ENCODE results near the gene SF3B2. TPM values are rescaled to one million over a fixed set of nuclear protein-coding genes. Genes with fewer than 3 reads are reported as not detected.

Gene SF3B2
- total and polyA plus RNA-seq, 9 of the 15 experiments (the other 6 are each of a cell fraction or from before 2014, with no cell fraction given) = 58.3 to 248 (median 157) TPM

GRCh38 chr11:66063900-66064299 is 11.7 kb downstream of the SF3B2 start:
- FAIRE-seq = no peak
- no peak for TF ChIP-seq NR2F6 (CRISPR knock-in tag; IDR thresholded peaks at IDR 0.05)
- no peak for TF ChIP-seq TGIF2 (CRISPR knock-in tag; IDR thresholded peaks at IDR 0.05)
- TF ChIP-seq GTF3C2 (IDR thresholded peaks at IDR 0.05; ENCODE audit: borderline replicate concordance, extremely low read depth, insufficient read length) = no peak
- peak; percentile 81 for TF ChIP-seq RBM25 (IDR thresholded peaks at IDR 0.05; ENCODE audit: low read depth, low read length, severe bottlenecking)
- no peak for TF ChIP-seq POLR2AphosphoS2 (IDR thresholded peaks at IDR 0.05; ENCODE audit: low read length)
- TF ChIP-seq ATF2 (CRISPR knock-in tag; IDR thresholded peaks at IDR 0.05) = no peak
- TF ChIP-seq, protein P1, sequence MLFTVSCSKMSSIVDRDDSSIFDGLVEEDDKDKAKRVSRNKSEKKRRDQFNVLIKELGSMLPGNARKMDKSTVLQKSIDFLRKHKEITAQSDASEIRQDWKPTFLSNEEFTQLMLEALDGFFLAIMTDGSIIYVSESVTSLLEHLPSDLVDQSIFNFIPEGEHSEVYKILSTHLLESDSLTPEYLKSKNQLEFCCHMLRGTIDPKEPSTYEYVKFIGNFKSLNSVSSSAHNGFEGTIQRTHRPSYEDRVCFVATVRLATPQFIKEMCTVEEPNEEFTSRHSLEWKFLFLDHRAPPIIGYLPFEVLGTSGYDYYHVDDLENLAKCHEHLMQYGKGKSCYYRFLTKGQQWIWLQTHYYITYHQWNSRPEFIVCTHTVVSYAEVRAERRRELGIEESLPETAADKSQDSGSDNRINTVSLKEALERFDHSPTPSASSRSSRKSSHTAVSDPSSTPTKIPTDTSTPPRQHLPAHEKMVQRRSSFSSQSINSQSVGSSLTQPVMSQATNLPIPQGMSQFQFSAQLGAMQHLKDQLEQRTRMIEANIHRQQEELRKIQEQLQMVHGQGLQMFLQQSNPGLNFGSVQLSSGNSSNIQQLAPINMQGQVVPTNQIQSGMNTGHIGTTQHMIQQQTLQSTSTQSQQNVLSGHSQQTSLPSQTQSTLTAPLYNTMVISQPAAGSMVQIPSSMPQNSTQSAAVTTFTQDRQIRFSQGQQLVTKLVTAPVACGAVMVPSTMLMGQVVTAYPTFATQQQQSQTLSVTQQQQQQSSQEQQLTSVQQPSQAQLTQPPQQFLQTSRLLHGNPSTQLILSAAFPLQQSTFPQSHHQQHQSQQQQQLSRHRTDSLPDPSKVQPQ (CRISPR knock-in tag; IDR thresholded peaks at IDR 0.05; ENCODE audit: borderline replicate concordance) = no peak
- no peak for TF ChIP-seq TCF7L2 (IDR thresholded peaks at IDR 0.05; ENCODE audit: low read depth, low read length)
- no peak for ATAC-seq
- in situ Hi-C loops (cut with MboI) (no loop called here), intact Hi-C loops (cut with micrococcal nuclease) (no loop called here)
- 94% methylated on average over 2 of the region's 2 CpGs for WGBS (ENCODE audit: insufficient coverage, low coverage, missing lambda C conversion rate)
- no TSS peak for BruUV-seq (replicated peaks)
- Histone ChIP-seq H3K36me3 (ENCODE audit: control insufficient read depth, insufficient read depth, low read length) (peaks cover 98% of the 10 kb centered on the region), H3K27ac (ENCODE audit: extremely low read depth, low read depth, low read length) (no peak overlapping the region), H3K9me3 (replicated peaks; ENCODE audit: control insufficient read depth, insufficient read depth, low read depth, low read length) (no peaks in the 10 kb centered on the region), H3K4me3 (no peak overlapping the region), H3K27me3 (ENCODE audit: control insufficient read depth in 2 of 2, insufficient read depth in 2 of 2, low read length in 2 of 2) (no peaks in the 10 kb centered on the region), H3K9me1 (ENCODE audit: control insufficient read depth, insufficient read depth, low read length) (no peaks in the 10 kb centered on the region), H2AFZ (ENCODE audit: low read depth, low read length) (no peak overlapping the region), H3K4me1 (replicated peaks in 1 of 2; ENCODE audit: control insufficient read depth in 2 of 2, insufficient read depth in 2 of 2, low read length in 2 of 2) (peaks cover 6 to 9% of the 10 kb centered on the region in 2 experiments; a peak in 4 of 5 replicates), H3K9ac (ENCODE audit: insufficient read depth in 1 of 2, low read depth in 2 of 2, low read length in 2 of 2) (no peak overlapping the region), H4K20me1 (replicated peaks; ENCODE audit: control insufficient read depth, insufficient read depth, low read length) (peaks cover 4% of the 10 kb centered on the region; the same call in 1 of the 2 replicates), H3K4me2 (ENCODE audit: insufficient read depth, low read length) (no peak overlapping the region), H3K79me2 (ENCODE audit: control insufficient read depth, insufficient read depth, low read length) (peaks cover 4% of the 10 kb centered on the region; the same call in 1 of the 3 replicates)
- POLR2A ChIA-PET = interaction anchor here (2.4 kb wide), 1 partner anchor 11 kb away, joined by 32 read pairs; the partner anchor contains the start of gene SF3B2
- no peak for DNase-seq (ENCODE audit: extremely low read depth in 1 of 4, low spot score in 3 of 4)
- CTCF ChIA-PET (ENCODE audit: low intra/inter-chr PET ratio) = no interaction called here

Data from K562 (cell line).